ENCODE measurements around the gene TRABD2A. TPM values are rescaled to one million over a fixed set of nuclear protein-coding genes. Genes with fewer than 3 reads are reported as not detected.

The TRABD2A gene
- total RNA-seq = 1.6 TPM
- 13.8 TPM for polyA plus RNA-seq
- long read RNA-seq, donor 1 = 0 reads
- long read RNA-seq, donor 2, partial matches to known transcripts = 5,318 of 5,449 reads
- long read RNA-seq, donor 2, other reads (novel, unspliced or antisense) = 131 of 5,449 reads
- long read RNA-seq, donor 3, partial matches to known transcripts = 3,474 of 3,531 reads
- long read RNA-seq, donor 3, other reads (novel, unspliced or antisense) = 56 of 3,531 reads
- long read RNA-seq, donor 4 = 0 reads
- long read RNA-seq, donor 5, partial matches to known transcripts = 5,754 of 5,885 reads
- long read RNA-seq, donor 5, other reads (novel, unspliced or antisense) = 131 of 5,885 reads
- long read RNA-seq, donor 6, partial matches to known transcripts = 2,855 of 2,913 reads
- long read RNA-seq, donor 6, other reads (novel, unspliced or antisense) = 57 of 2,913 reads
- long read RNA-seq, donor 7, partial matches to known transcripts = 4,551 of 4,637 reads
- long read RNA-seq, donor 7, other reads (novel, unspliced or antisense) = 86 of 4,637 reads
- long read RNA-seq, donor 8, partial matches to known transcripts = 1,420 of 1,491 reads
- long read RNA-seq, donor 8, other reads (novel, unspliced or antisense) = 71 of 1,491 reads
- long read RNA-seq, donor 9 = 0 reads
- long read RNA-seq, donor 10, partial matches to known transcripts = 2,505 of 2,558 reads
- long read RNA-seq, donor 10, other reads (novel, unspliced or antisense) = 52 of 2,558 reads

DNA sequence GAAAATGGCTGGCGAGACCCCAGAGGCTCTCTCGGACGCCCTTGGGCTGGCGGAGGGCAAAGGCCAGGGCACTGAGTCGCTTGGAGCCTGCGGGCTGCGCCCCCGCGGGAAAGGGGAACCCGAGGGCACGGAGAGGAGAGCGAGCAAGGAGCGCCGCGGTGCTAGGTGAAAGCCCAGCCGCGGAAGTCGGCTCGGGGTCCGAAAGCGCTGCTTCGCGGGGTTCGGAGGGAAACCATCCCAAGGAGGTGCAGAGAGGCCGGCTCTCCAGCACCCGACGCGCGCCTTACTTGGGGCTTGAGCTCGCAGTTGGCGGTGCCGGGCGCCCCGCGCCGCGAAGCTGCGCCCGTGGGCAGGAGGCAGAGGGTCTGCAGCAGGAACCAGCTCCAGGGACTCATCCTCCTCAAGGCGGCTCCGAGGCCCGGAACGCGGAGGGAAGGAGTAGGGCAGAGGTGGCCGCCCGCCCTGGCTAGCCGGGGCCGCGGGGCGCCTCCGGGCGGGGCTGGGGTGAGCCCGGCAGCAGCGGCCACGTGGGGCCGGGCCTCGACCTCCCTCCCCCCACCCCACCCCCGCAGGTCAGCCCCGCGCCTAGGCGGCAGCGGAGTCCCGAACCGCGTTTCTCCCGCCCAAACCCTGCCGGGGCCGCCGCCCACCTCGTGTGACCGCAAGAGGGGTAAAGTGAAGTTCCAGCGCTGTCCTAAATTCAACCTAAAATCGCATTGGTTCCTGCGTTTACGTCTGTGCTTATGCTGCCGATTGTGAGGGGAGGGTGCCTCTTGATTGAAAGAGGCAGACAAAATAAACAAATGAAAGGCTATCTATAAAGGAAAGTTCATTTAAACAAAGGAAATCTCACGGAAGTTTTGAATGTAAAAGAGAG, at the start of gene TRABD2A:
Gene TRABD2A (minus strand): TSS at position 440 of the 877 bp plus-strand sequence. CDS start 45 bp downstream, at position 395.
- DNase-seq (ENCODE audit: low read depth in 6 of 9, low spot score in 9 of 9) = peak in 1 of 9 donors; percentile 31
- Histone ChIP-seq H3K27ac (ENCODE audit: low read depth in 1 of 2, low read length in 1 of 2) (peak within 1 kb of the TSS in 1 of 2 donors; percentile 68), H3K4me1 (ENCODE audit: control insufficient read depth in 2 of 2, insufficient read depth in 2 of 2, low read length in 2 of 2) (peaks cover 6 to 22% of the 10 kb centered on the region in 2 donors), H3K27me3 (ENCODE audit: control insufficient read depth in 2 of 2, insufficient read depth in 1 of 2, low read length in 1 of 2) (peaks cover 39 to 62% of the 10 kb centered on the region in 2 donors), H3K36me3 (ENCODE audit: control insufficient read depth in 2 of 2, insufficient read depth in 2 of 2, low read length in 1 of 2) (no peaks in the 10 kb centered on the region), H3K4me3 (ENCODE audit: low read length in 2 of 2) (peak within 1 kb of the TSS; percentile 32 to 59), H3K9me3 (ENCODE audit: control insufficient read depth in 2 of 2, insufficient read depth in 1 of 2, low read length in 1 of 2) (no peaks in the 10 kb centered on the region)
- under 1% methylated on average over 77 of the region's 77 CpGs for WGBS

GRCh38 chr2:84927275-84927627, 46.4 kb upstream of the TRABD2A start:
- H3K4me3 ChIP-seq (ENCODE audit: low read length in 2 of 2) = no peak overlapping the region
- no peaks in the 10 kb centered on the region for H3K36me3 ChIP-seq (ENCODE audit: control insufficient read depth in 2 of 2, insufficient read depth in 2 of 2, low read length in 1 of 2)
- peaks cover 0 to 10% of the 10 kb centered on the region in 2 donors for H3K27me3 ChIP-seq (ENCODE audit: control insufficient read depth in 2 of 2, insufficient read depth in 1 of 2, low read length in 1 of 2)
- no peak for DNase-seq (ENCODE audit: low read depth in 6 of 9, low spot score in 9 of 9)
- H3K4me1 ChIP-seq (ENCODE audit: control insufficient read depth in 2 of 2, insufficient read depth in 2 of 2, low read length in 2 of 2) = peaks cover 0 to 23% of the 10 kb centered on the region in 2 donors
- WGBS = 58% methylated on average over 3 of the region's 3 CpGs
- H3K27ac ChIP-seq (ENCODE audit: low read depth in 1 of 2, low read length in 1 of 2) = no peak overlapping the region
- H3K9me3 ChIP-seq (ENCODE audit: control insufficient read depth in 2 of 2, insufficient read depth in 1 of 2, low read length in 1 of 2) = no peaks in the 10 kb centered on the region

DNA sequence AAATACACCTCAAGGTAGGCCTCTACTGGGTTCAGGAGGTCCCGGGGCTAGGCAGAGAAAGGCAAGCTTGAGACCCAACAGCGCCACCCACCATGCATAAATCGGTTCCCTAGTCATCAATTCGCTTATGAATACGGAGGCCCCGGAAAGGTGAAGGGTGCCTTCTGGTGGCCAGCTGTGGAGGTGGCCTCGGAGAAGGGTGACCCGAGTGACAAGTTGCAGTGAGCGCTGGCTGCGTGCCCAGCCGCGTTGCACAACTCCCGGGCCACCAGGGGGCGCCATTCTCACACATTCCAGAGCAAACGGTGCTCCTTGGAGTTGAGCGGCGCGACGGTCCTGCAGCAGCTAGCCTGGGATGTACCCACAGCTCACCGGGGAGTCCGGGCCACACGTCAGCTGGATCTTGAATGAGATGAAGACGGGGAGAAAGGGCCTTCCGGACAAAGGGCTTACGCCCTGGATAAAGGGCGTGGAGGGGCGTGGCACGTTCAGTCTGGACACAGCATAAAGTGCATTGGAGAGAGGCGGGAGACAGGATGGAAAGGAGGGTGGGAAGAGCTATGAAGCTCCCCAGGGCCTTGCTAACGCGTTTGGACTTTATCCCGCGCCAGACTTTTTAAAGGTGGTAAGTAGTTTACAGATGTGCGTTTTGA, 45.0 kb upstream of the TRABD2A start:
- Histone ChIP-seq H3K27me3 (ENCODE audit: control insufficient read depth in 2 of 2, insufficient read depth in 1 of 2, low read length in 1 of 2) (peaks cover 0 to 10% of the 10 kb centered on the region in 2 donors), H3K4me1 (ENCODE audit: control insufficient read depth in 2 of 2, insufficient read depth in 2 of 2, low read length in 2 of 2) (peaks cover 0 to 23% of the 10 kb centered on the region in 2 donors), H3K4me3 (ENCODE audit: low read length in 2 of 2) (peak overlapping the region; percentile 12 to 41), H3K27ac (ENCODE audit: low read depth in 1 of 2, low read length in 1 of 2) (no peak overlapping the region), H3K9me3 (ENCODE audit: control insufficient read depth in 2 of 2, insufficient read depth in 1 of 2, low read length in 1 of 2) (no peaks in the 10 kb centered on the region), H3K36me3 (ENCODE audit: control insufficient read depth in 2 of 2, insufficient read depth in 2 of 2, low read length in 1 of 2) (no peaks in the 10 kb centered on the region)
- peak in 7 of 9 donors; percentile 76 to 93 (median 91) for DNase-seq (ENCODE audit: low read depth in 6 of 9, low spot score in 9 of 9)
- WGBS = 6% methylated on average over 34 of the region's 34 CpGs

DNA sequence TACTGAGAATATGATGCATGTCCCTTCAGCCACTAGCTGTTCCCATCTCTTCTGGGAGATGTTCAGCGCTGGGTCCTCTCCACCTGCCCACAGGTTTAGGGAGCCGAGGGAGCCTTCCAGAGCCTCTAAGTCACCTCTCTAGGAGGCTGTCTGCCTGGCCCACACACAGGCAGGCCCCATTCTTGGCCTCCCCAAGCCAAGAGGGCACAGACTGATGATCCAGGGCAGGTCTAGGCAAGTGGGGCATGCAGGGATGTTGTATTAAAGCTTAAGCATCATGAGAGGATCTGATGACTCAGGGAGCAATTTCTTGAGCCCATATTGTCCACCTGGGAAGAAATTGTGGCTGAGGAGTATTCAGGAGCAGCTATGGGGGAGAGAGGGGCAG, 44.4 kb upstream of the TRABD2A start:
- Histone ChIP-seq H3K9me3 (ENCODE audit: control insufficient read depth in 2 of 2, insufficient read depth in 1 of 2, low read length in 1 of 2) (no peaks in the 10 kb centered on the region), H3K27me3 (ENCODE audit: control insufficient read depth in 2 of 2, insufficient read depth in 1 of 2, low read length in 1 of 2) (peaks cover 0 to 10% of the 10 kb centered on the region in 2 donors), H3K36me3 (ENCODE audit: control insufficient read depth in 2 of 2, insufficient read depth in 2 of 2, low read length in 1 of 2) (no peaks in the 10 kb centered on the region), H3K27ac (ENCODE audit: low read depth in 1 of 2, low read length in 1 of 2) (no peak overlapping the region), H3K4me3 (ENCODE audit: low read length in 2 of 2) (no peak overlapping the region), H3K4me1 (ENCODE audit: control insufficient read depth in 2 of 2, insufficient read depth in 2 of 2, low read length in 2 of 2) (peaks cover 0 to 23% of the 10 kb centered on the region in 2 donors)
- no peak for DNase-seq (ENCODE audit: low read depth in 6 of 9, low spot score in 9 of 9)
- WGBS = 99% methylated on average over 2 of the region's 2 CpGs

- no peak overlapping the region for H3K4me3 ChIP-seq (ENCODE audit: low read length in 2 of 2)
- H3K36me3 ChIP-seq (ENCODE audit: control insufficient read depth in 2 of 2, insufficient read depth in 2 of 2, low read length in 1 of 2) = no peaks in the 10 kb centered on the region
- no peak overlapping the region for H3K27ac ChIP-seq (ENCODE audit: low read depth in 1 of 2, low read length in 1 of 2)
- WGBS = 73% methylated on average over 9 of the region's 9 CpGs
- peaks cover 0 to 23% of the 10 kb centered on the region in 2 donors for H3K4me1 ChIP-seq (ENCODE audit: control insufficient read depth in 2 of 2, insufficient read depth in 2 of 2, low read length in 2 of 2)
- peaks cover 0 to 10% of the 10 kb centered on the region in 2 donors for H3K27me3 ChIP-seq (ENCODE audit: control insufficient read depth in 2 of 2, insufficient read depth in 1 of 2, low read length in 1 of 2)
- DNase-seq (ENCODE audit: low read depth in 6 of 9, low spot score in 9 of 9) = no peak
- H3K9me3 ChIP-seq (ENCODE audit: control insufficient read depth in 2 of 2, insufficient read depth in 1 of 2, low read length in 1 of 2) = no peaks in the 10 kb centered on the region
Measured at GRCh38 chr2:84924173-84925106, 43.6 kb upstream of the TRABD2A start.

DNA sequence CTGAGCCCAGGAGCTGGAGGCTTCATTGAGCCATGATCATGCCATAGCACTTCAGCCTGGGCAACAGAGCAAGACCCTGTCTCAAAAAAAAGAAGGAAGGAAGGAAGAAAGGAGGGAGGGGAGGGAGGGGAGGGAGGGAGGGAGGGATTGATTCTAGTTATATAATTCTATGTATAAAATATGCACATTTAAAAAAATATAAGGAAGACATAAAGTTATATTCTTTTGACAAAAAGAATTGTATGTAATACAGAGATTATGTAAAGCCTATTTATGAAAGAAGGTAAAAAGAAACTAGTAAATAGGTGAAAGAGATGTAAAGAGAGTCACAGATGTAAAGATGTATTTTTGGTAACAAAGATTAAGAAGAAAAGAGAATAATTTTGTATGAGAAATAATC, 42.1 kb upstream of the TRABD2A start:
- peaks cover 0 to 10% of the 10 kb centered on the region in 2 donors for H3K27me3 ChIP-seq (ENCODE audit: control insufficient read depth in 2 of 2, insufficient read depth in 1 of 2, low read length in 1 of 2)
- H3K9me3 ChIP-seq (ENCODE audit: control insufficient read depth in 2 of 2, insufficient read depth in 1 of 2, low read length in 1 of 2) = no peaks in the 10 kb centered on the region
- no peak overlapping the region for H3K4me3 ChIP-seq (ENCODE audit: low read length in 2 of 2)
- DNase-seq (ENCODE audit: low read depth in 6 of 9, low spot score in 9 of 9) = no peak
- peaks cover 0 to 23% of the 10 kb centered on the region in 2 donors for H3K4me1 ChIP-seq (ENCODE audit: control insufficient read depth in 2 of 2, insufficient read depth in 2 of 2, low read length in 2 of 2)
- H3K27ac ChIP-seq (ENCODE audit: low read depth in 1 of 2, low read length in 1 of 2) = no peak overlapping the region
- no peaks in the 10 kb centered on the region for H3K36me3 ChIP-seq (ENCODE audit: control insufficient read depth in 2 of 2, insufficient read depth in 2 of 2, low read length in 1 of 2)

DNA sequence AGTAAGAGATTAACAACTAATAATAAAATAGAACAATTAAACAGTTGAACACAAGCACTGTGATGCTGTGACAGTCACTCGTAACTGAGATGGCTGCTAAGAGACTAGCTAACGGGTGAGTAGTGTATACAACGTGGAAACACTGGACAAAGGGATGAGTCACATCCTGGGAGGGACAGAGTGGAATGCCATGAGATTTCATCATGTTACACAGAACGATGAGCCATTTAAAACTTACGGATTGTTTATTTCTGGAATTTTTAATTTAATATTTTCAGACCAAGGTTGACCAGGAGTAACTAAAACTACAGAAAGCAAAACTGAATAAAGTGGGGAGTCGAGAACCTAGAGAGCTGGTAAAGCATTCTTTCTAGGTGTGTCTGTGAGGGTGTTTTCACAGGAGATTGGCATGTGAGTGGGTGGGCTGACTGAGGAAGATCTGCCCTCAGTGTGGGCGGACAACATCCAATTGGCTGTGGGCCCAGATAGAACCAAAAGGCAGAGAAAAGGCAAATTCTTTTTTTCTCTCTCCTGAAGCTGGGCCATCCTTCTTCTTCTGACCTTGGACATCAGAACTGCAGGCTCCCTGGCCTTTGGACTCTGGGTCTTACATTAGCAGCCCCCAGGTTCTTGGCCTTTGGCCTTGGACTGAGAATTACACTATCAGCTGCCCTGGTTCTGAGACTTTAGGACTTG, 39.1 kb upstream of the TRABD2A start:
- H3K9me3 ChIP-seq (ENCODE audit: control insufficient read depth in 2 of 2, insufficient read depth in 1 of 2, low read length in 1 of 2) = no peaks in the 10 kb centered on the region
- peak in 1 of 9 donors; percentile 31 for DNase-seq (ENCODE audit: low read depth in 6 of 9, low spot score in 9 of 9)
- no peaks in the 10 kb centered on the region for H3K27me3 ChIP-seq (ENCODE audit: control insufficient read depth in 2 of 2, insufficient read depth in 1 of 2, low read length in 1 of 2)
- H3K36me3 ChIP-seq (ENCODE audit: control insufficient read depth in 2 of 2, insufficient read depth in 2 of 2, low read length in 1 of 2) = no peaks in the 10 kb centered on the region
- WGBS = 89% methylated on average over 7 of the region's 7 CpGs
- H3K27ac ChIP-seq (ENCODE audit: low read depth in 1 of 2, low read length in 1 of 2) = peak overlapping the region; percentile 50 to 91
- peaks cover 0 to 5% of the 10 kb centered on the region in 2 donors for H3K4me1 ChIP-seq (ENCODE audit: control insufficient read depth in 2 of 2, insufficient read depth in 2 of 2, low read length in 2 of 2)
- no peak overlapping the region for H3K4me3 ChIP-seq (ENCODE audit: low read length in 2 of 2)

Data from thymus (tissue), 14 donors.